ENCODE results near the gene MIA3. TPM values are rescaled to one million over a fixed set of nuclear protein-coding genes. Genes with fewer than 3 reads are reported as not detected.
A peak's percentile ranks its signal among the peaks of the same experiment; 100 is the strongest.

Gene MIA3
- total RNA-seq, 1 experiment from 2014 or later: 50.8 TPM

- ChIA-PET CTCF (no interaction called here), POLR2A (ENCODE audit: unreplicated experiment) (no interaction called here)
- DNase-seq: no peak
- Histone ChIP-seq H4K20me1 (ENCODE audit: low read length) (0 out of 2 replicates have a peak, but pooled peaks cover 7% of the 10 kb centered on the region), H3F3A (ENCODE audit: low read length, unreplicated experiment) (peaks cover 4% of the 10 kb centered on the region), H3K4me1 (ENCODE audit: insufficient read depth, low read length) (peaks cover 14% of the 10 kb centered on the region), H3K4me2 (ENCODE audit: low read length) (no peak overlapping the region), H3K27me3 (ENCODE audit: low read length) (no peaks in the 10 kb centered on the region), H3K9me2 (replicated peaks; ENCODE audit: low read length) (no peaks in the 10 kb centered on the region), H3K79me2 (ENCODE audit: low read length) (peaks cover 82% of the 10 kb centered on the region), H3K9me3 (ENCODE audit: low read length) (no peaks in the 10 kb centered on the region), H3K36me3 (ENCODE audit: low read depth, low read length) (peaks cover 8% of the 10 kb centered on the region; the same call in 1 of the 2 replicates), H3K4me3 (ENCODE audit: low read length) (no peak overlapping the region), H3K9ac (ENCODE audit: low read length) (no peak overlapping the region), H2AFZ (ENCODE audit: low read length) (no peak overlapping the region), H3K27ac (ENCODE audit: low read length) (no peak overlapping the region)
- TF ChIP-seq EZH2 (IDR thresholded peaks at IDR 0.05; ENCODE audit: low read length, unreplicated experiment): no peak
- TF ChIP-seq EZH2phosphoT487 (IDR thresholded peaks at IDR 0.05; ENCODE audit: borderline replicate concordance, low read length): no peak
- peak; percentile 47; the same call in 1 of the 2 replicates for TF ChIP-seq CTCF (conservative IDR thresholded peaks at IDR 0.05; ENCODE audit: low read depth, low read length)
- BruUV-seq (replicated peaks): no TSS peak
- intact Hi-C loops (cut with micrococcal nuclease): no loop called here
- no peak for ATAC-seq
These were observed 88.9 kb downstream of the MIA3 start for GRCh38 chr1:222706815-222707214.

- H3K27me3 ChIP-seq (ENCODE audit: low read length): no peaks in the 10 kb centered on the region
- no peaks in the 10 kb centered on the region for H3K9me2 ChIP-seq (replicated peaks; ENCODE audit: low read length)
- H4K20me1 ChIP-seq (ENCODE audit: low read length): 0 out of 2 replicates have a peak, but pooled peaks cover 7% of the 10 kb centered on the region
- H3K36me3 ChIP-seq (ENCODE audit: low read depth, low read length): no peaks in the 10 kb centered on the region
- ChIA-PET CTCF (no interaction called here), POLR2A (ENCODE audit: unreplicated experiment) (no interaction called here)
- no peaks in the 10 kb centered on the region for H3K9me3 ChIP-seq (ENCODE audit: low read length)
- H3K27ac ChIP-seq (ENCODE audit: low read length): no peak overlapping the region
- H3F3A ChIP-seq (ENCODE audit: low read length, unreplicated experiment): peaks cover 5% of the 10 kb centered on the region
- peak overlapping the region; percentile 95 for H3K4me2 ChIP-seq (ENCODE audit: low read length)
- DNase-seq (no peak), ATAC-seq (no peak)
- H3K79me2 ChIP-seq (ENCODE audit: low read length): peaks cover 86% of the 10 kb centered on the region
- H3K9ac ChIP-seq (ENCODE audit: low read length): no peak overlapping the region
- H3K4me1 ChIP-seq (ENCODE audit: insufficient read depth, low read length): peaks cover 19% of the 10 kb centered on the region
- no TSS peak for BruUV-seq (replicated peaks)
- intact Hi-C loops (cut with micrococcal nuclease): loop anchor here (5.0 kb wide), 2 partner anchors 107 to 1922 kb away; partner anchors contain the start of gene MTARC1
- TF ChIP-seq EZH2 (IDR thresholded peaks at IDR 0.05; ENCODE audit: low read length, unreplicated experiment) (no peak), EZH2phosphoT487 (IDR thresholded peaks at IDR 0.05; ENCODE audit: borderline replicate concordance, low read length) (no peak), CTCF (conservative IDR thresholded peaks at IDR 0.05; ENCODE audit: low read depth, low read length) (no peak)
- H3K4me3 ChIP-seq (ENCODE audit: low read length): peak overlapping the region; percentile 79; the same call in 1 of the 2 replicates
- H2AFZ ChIP-seq (ENCODE audit: low read length): no peak overlapping the region
These were observed 91.8 kb downstream of the MIA3 start for GRCh38 chr1:222709700-222710153.
